Endothelial cell of umbilical vein (primary cell): ENCODE measurements around the gene TARBP2. TPM values are rescaled to one million over a fixed set of nuclear protein-coding genes. Genes with fewer than 3 reads are reported as not detected.

Experiments used
- BruUV-seq: library from RNA; stranded (reverse); fragments of 400-500 nt; replicated peaks from 2 replicates; lab custom pipeline; 2021; lab: Mats Ljungman, UMichigan
- CTCF ChIA-PET: fragments of 300-600, 350-600 bp; sonication (Branson Sonifier 250); formaldehyde crosslinking; loops from one replicate; lab custom pipeline; 2021; ENCODE audit warnings: antibody characterized with exemption, inconsistent platforms; lab: Charles Lee
- POLR2A ChIA-PET: fragments of 300-600, 350-600 bp; sonication (Branson Sonifier 250); formaldehyde crosslinking; loops from one replicate; lab custom pipeline; 2021; ENCODE audit warnings: antibody characterized with exemption, inconsistent platforms; lab: Charles Lee
- DNase-seq: peaks from one replicate; pipeline ENCODE4 v3.0.0-alpha.2; 2011; ENCODE audit warnings: low read depth, low spot score
- FAIRE-seq: peaks from 2 replicates; lab custom pipeline; 2011; peaks lifted over from hg19 to GRCh38; lab: Jason Lieb, UNC
- H2AFZ ChIP-seq: 2 replicates; pipeline ENCODE4 v1.6.0; 2012; ENCODE audit warnings: low read depth, low read length, control low read depth, inconsistent platforms
- H3K27ac ChIP-seq: 2 replicates; pipeline ENCODE4 v1.5.1; 2011; ENCODE audit warnings: low read depth, mild to moderate bottlenecking, control low read depth, low read length, moderate library complexity; ENCODE audit not compliant: insufficient read depth
- H3K27me3 ChIP-seq, 2 experiments: 2 replicates each; pipeline versions ENCODE4 v1.6.0 to v1.6.1; 2011; ENCODE audit warnings: low read length in 2 of 2, mixed read lengths in 1 of 2; ENCODE audit not compliant: control insufficient read depth in 2 of 2, insufficient read depth in 2 of 2
- H3K36me3 ChIP-seq, 2 experiments: 2 replicates in 1 of 2; 3 replicates in 1 of 2; pipeline ENCODE4 v1.5.1; 2011; ENCODE audit warnings: low read length in 2 of 2, mild to moderate bottlenecking in 1 of 2, moderate library complexity in 1 of 2; ENCODE audit not compliant: control insufficient read depth in 2 of 2, insufficient read depth in 2 of 2; ENCODE audit errors: extremely low read depth in 1 of 2
- H3K4me1 ChIP-seq: 3 replicates; pipeline ENCODE4 v1.5.1; 2011; ENCODE audit warnings: mild to moderate bottlenecking, low read length; ENCODE audit not compliant: control insufficient read depth, insufficient read depth; ENCODE audit errors: extremely low read depth
- H3K4me2 ChIP-seq: 2 replicates; pipeline ENCODE4 v1.6.1; 2011; ENCODE audit warnings: low read length, control low read depth, mixed read lengths; ENCODE audit not compliant: insufficient read depth
- H3K4me3 ChIP-seq, 3 experiments: fragments of 200-600 bp in 1 of 3; sonication (generic), shearing (Covaris generic) in 1 of 3; replicated peaks in 1 of 3; 2 replicates each; pipeline ENCODE4 v1.5.1; 2011 to 2016; ENCODE audit warnings: control low read depth in 3 of 3, low read length in 3 of 3, mild to moderate bottlenecking in 2 of 3, inconsistent platforms in 1 of 3, low read depth in 1 of 3, moderate library complexity in 1 of 3; ENCODE audit not compliant: insufficient read depth in 1 of 3
- H3K79me2 ChIP-seq: 2 replicates; pipeline ENCODE4 v1.6.0; 2012; ENCODE audit warnings: low read length, inconsistent platforms; ENCODE audit not compliant: control insufficient read depth, insufficient read depth
- H3K9ac ChIP-seq: replicated peaks from 2 replicates; pipeline ENCODE3; 2011; ENCODE audit warnings: low read length, control low read depth; ENCODE audit not compliant: insufficient read depth; ENCODE audit errors: extremely low read depth
- H3K9me1 ChIP-seq: replicated peaks from 3 replicates; pipeline ENCODE4 v1.6.0; 2011; ENCODE audit warnings: mild to moderate bottlenecking, low read length; ENCODE audit not compliant: control insufficient read depth, insufficient read depth; ENCODE audit errors: extremely low read depth
- H3K9me3 ChIP-seq: replicated peaks from 2 replicates; pipeline ENCODE4 v1.5.1; 2012; ENCODE audit warnings: low read length, inconsistent platforms; ENCODE audit not compliant: control insufficient read depth, insufficient read depth
- H4K20me1 ChIP-seq: replicated peaks from 2 replicates; pipeline ENCODE3; 2011; ENCODE audit warnings: mild to moderate bottlenecking, low read length; ENCODE audit not compliant: control insufficient read depth, insufficient read depth; ENCODE audit errors: extremely low read depth
- EZH2 ChIP-seq: IDR thresholded peaks from 2 replicates; pipeline ENCODE4 v1.6.1; 2012; ENCODE audit warnings: borderline replicate concordance, low read depth, mild to moderate bottlenecking, moderate library complexity, low read length, inconsistent platforms; ENCODE audit not compliant: severe bottlenecking
- GATA2 ChIP-seq: IDR thresholded peaks from 2 replicates; pipeline ENCODE4 v1.7.0; 2011; ENCODE audit warnings: low read depth, mild to moderate bottlenecking, moderate library complexity, mixed read lengths, low read length; ENCODE audit not compliant: insufficient read length, insufficient read depth
- JUN ChIP-seq: IDR thresholded peaks from 2 replicates; pipeline ENCODE4 v1.6.1; 2011; ENCODE audit warnings: borderline replicate concordance, low read depth; ENCODE audit not compliant: insufficient read length, insufficient read depth
- MYC ChIP-seq: IDR thresholded peaks from one replicate; pipeline ENCODE4 v1.6.1; 2011; ENCODE audit warnings: mild to moderate bottlenecking, low read depth, low read length
- POLR2A ChIP-seq: IDR thresholded peaks from 2 replicates; pipeline ENCODE4 v1.6.1; 2012; ENCODE audit warnings: low read depth, mild to moderate bottlenecking, control low read depth, low read length
- POLR2AphosphoS5 ChIP-seq: IDR thresholded peaks from 2 replicates; pipeline ENCODE4 v1.6.1; 2012; ENCODE audit warnings: low read depth, mild to moderate bottlenecking, control low read depth, low read length, moderate library complexity; ENCODE audit not compliant: insufficient read depth
- dilution Hi-C: fragments of 300-500 bp; cut with MboI; formaldehyde crosslinking; loops from one replicate; pipeline ENCODE4 v1.15.0; 2019; ENCODE audit warnings: low sequenced_read_pairs; ENCODE audit not compliant: extremely low pct_ligation_motif_present
- intact Hi-C: fragments of 100-400 bp; cut with micrococcal nuclease; formaldehyde crosslinking; loops from one replicate; pipeline ENCODE4 v1.10.0; 2022
- polyA plus RNA-seq, 4 experiments: library from polyadenylated mRNA; depleted of rRNA in 3 of 4; stranded (reverse) in 3 of 4; unstranded in 1 of 4; fragments of >200 nt; gene quantifications; 2 replicates each; pipeline versions ENCODE4 v1.2.1 to v1.2.3, GENCODE V29; 2011 to 2012; ENCODE audit warnings: missing spikeins in 1 of 4
- total RNA-seq: library from RNA; stranded (reverse); gene quantifications from 2 replicates; pipeline ENCODE4 v1.2.3, GENCODE V29; 2021
- TF ChIP-seq, protein P1 (sequence below): IDR thresholded peaks from 2 replicates; pipeline ENCODE4 v1.6.1; 2011; ENCODE audit not compliant: insufficient read depth, insufficient read length
- TF ChIP-seq, protein P2 (sequence below), 2 donors: IDR thresholded peaks; 1 replicate in 1 of 2; 2 replicates in 1 of 2; pipeline ENCODE4 v1.5.1; 2011; ENCODE audit warnings: low read length in 2 of 2, mild to moderate bottlenecking in 2 of 2, moderate library complexity in 2 of 2, control low read depth in 1 of 2, inconsistent platforms in 1 of 2, low read depth in 1 of 2; ENCODE audit not compliant: insufficient read depth in 1 of 2; ENCODE audit errors: extremely low read depth in 1 of 2

The TARBP2 gene
- total and polyA plus RNA-seq, 2 donors (not counting 3 experiments of a cell fraction or from before 2014, with no cell fraction given): 57.2 to 82.8 TPM

DNA sequence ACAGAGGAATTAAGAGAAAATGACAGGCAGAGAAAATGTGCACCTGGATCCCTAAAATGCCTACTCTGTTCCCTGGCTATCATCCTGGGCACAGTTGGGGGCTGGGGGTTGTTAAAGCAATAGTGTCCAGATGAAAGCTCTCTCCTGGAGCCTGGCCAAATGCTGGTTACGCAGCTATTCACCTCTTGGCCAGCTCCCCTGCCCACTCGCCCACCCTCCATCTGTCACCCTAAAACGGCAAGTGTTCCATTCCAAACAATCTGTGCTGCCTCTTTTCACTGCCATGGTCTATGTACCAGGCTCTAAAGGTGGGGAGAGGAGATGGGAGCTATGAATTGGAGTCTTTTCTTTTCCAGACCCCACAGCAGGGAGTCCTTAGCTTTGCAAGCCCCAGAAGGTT, 30.9 kb downstream of the TARBP2 start:
- no peak overlapping the region for H2AFZ ChIP-seq
- H4K20me1 ChIP-seq: no peaks in the 10 kb centered on the region
- H3K4me1 ChIP-seq: no peaks in the 10 kb centered on the region
- TF ChIP-seq, protein P1, sequence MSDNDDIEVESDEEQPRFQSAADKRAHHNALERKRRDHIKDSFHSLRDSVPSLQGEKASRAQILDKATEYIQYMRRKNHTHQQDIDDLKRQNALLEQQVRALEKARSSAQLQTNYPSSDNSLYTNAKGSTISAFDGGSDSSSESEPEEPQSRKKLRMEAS: no peak
- TF ChIP-seq, protein P2, sequence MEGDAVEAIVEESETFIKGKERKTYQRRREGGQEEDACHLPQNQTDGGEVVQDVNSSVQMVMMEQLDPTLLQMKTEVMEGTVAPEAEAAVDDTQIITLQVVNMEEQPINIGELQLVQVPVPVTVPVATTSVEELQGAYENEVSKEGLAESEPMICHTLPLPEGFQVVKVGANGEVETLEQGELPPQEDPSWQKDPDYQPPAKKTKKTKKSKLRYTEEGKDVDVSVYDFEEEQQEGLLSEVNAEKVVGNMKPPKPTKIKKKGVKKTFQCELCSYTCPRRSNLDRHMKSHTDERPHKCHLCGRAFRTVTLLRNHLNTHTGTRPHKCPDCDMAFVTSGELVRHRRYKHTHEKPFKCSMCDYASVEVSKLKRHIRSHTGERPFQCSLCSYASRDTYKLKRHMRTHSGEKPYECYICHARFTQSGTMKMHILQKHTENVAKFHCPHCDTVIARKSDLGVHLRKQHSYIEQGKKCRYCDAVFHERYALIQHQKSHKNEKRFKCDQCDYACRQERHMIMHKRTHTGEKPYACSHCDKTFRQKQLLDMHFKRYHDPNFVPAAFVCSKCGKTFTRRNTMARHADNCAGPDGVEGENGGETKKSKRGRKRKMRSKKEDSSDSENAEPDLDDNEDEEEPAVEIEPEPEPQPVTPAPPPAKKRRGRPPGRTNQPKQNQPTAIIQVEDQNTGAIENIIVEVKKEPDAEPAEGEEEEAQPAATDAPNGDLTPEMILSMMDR (IDR thresholded peaks at IDR 0.05; ENCODE audit: extremely low read depth in 1 of 2, insufficient read depth in 1 of 2, low read depth in 1 of 2, low read length in 2 of 2): no peak
- TF ChIP-seq POLR2A (no peak), JUN (no peak), MYC (no peak), EZH2 (no peak), GATA2 (no peak), POLR2AphosphoS5 (no peak)
- no TSS peak for BruUV-seq
- DNase-seq: no peak
- peaks cover 28 to 29% of the 10 kb centered on the region in 2 experiments for H3K36me3 ChIP-seq
- H3K4me2 ChIP-seq: no peak overlapping the region
- no peak overlapping the region for H3K4me3 ChIP-seq
- ChIA-PET POLR2A (interaction anchor here (0.7 kb wide), 2 partner anchors 86 to 92 kb away, joined by 3 to 4 read pairs; no protein-coding TSS in a partner anchor), CTCF (interaction anchor here (1.4 kb wide), 1 partner anchor 11 kb away, joined by 8 read pairs; no protein-coding TSS in a partner anchor)
- intact Hi-C loops (no loop called here), dilution Hi-C loops (no loop called here)
- H3K9me1 ChIP-seq: no peaks in the 10 kb centered on the region
- no peak overlapping the region for H3K9ac ChIP-seq
- no peak for FAIRE-seq
- no peak overlapping the region for H3K27ac ChIP-seq
- H3K79me2 ChIP-seq: no peaks in the 10 kb centered on the region
- no peaks in the 10 kb centered on the region for H3K27me3 ChIP-seq
- H3K9me3 ChIP-seq: no peaks in the 10 kb centered on the region
